ENCODE results near the gene FBN2. TPM values are rescaled to one million over a fixed set of nuclear protein-coding genes. Genes with fewer than 3 reads are reported as not detected.
"Not testable (repeated sequence)": the region's sequence is repeated elsewhere in the genome, so short reads cannot be mapped to it uniquely, and the experiment has no call there.

Gene FBN2
- total RNA-seq, 1 donor from 2014 or later: 244 TPM

DNA sequence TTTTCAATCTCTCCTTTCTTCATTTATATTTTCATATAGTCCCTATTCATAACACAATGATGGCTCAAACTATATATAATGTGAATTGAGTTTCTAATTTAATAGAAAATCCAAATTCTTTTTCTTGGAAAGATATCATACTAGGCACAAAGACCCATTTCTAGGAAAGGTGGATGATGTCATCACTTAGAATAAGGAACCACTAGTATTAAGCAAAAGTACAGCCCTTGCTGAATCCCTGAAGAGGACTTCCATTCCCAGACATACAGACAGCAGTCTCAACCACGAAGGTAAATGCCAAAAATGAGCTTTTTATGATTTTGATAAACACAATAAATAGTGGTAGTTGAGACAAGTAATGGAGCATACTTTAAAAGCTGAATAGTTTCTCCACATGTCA lies 210.0 kb downstream of the FBN2 start:
- no peak overlapping the region for H3K4me3 Mint-ChIP-seq
- H3K27ac Mint-ChIP-seq: peak overlapping the region; percentile 64
- peaks cover 43% of the 10 kb centered on the region for H3K9me3 Mint-ChIP-seq
- DNase-seq (ENCODE audit: low spot score in 2 of 2, unreplicated experiment in 2 of 2): no peak
- TF ChIP-seq, protein P1, sequence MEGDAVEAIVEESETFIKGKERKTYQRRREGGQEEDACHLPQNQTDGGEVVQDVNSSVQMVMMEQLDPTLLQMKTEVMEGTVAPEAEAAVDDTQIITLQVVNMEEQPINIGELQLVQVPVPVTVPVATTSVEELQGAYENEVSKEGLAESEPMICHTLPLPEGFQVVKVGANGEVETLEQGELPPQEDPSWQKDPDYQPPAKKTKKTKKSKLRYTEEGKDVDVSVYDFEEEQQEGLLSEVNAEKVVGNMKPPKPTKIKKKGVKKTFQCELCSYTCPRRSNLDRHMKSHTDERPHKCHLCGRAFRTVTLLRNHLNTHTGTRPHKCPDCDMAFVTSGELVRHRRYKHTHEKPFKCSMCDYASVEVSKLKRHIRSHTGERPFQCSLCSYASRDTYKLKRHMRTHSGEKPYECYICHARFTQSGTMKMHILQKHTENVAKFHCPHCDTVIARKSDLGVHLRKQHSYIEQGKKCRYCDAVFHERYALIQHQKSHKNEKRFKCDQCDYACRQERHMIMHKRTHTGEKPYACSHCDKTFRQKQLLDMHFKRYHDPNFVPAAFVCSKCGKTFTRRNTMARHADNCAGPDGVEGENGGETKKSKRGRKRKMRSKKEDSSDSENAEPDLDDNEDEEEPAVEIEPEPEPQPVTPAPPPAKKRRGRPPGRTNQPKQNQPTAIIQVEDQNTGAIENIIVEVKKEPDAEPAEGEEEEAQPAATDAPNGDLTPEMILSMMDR (IDR thresholded peaks at IDR 0.05; ENCODE audit: unreplicated experiment): no peak
- peaks cover 75% of the 10 kb centered on the region for H3K36me3 Mint-ChIP-seq
- H3K27me3 Mint-ChIP-seq (ENCODE audit: low read depth): no peaks in the 10 kb centered on the region
- H3K4me1 Mint-ChIP-seq: peaks cover 17% of the 10 kb centered on the region

DNA sequence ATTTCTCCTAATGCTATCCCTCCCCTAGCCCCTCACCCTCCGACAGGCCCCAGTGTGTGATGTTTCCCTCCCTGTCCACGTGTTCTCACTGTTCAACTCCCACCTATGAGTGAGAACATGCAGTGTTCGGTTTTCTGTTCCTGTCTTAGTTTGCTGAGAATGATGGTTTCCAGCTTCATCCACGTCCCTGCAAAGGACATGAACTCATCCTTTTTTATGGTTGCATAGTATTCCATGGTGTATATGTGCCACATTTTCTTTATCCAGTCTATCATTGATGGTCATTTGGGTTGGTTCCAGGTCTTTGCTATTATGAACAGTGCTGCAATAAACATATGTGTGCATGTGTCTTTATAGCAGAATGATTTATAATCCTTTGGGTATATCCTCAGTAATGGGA lies 216.6 kb downstream of the FBN2 start:
- H3K27ac Mint-ChIP-seq, H3K4me3 Mint-ChIP-seq: not testable (repeated sequence)
- H3K36me3 Mint-ChIP-seq: peaks cover 44% of the 10 kb centered on the region

DNA sequence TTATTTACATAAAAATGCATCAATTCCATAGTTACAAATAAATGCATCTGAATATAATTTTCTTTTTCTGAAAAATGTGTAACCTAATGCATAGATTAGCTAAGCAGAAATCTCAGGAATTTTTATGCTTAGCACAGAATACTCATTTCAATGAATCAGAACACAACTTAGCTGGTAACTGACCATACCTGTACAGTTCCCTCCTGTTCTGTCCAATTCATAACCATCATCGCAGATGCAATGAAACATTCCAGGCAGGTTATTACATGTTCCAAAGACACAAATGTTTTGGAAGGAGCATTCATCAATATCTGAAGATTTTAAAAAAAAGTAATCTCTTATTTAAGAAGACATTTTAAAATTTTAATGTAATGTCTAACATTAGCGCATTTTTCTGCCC lies 219.4 kb downstream of the FBN2 start:
- H3K4me3 Mint-ChIP-seq: no peak overlapping the region
- DNase-seq (ENCODE audit: low spot score in 2 of 2, unreplicated experiment in 2 of 2): no peak
- H3K27ac Mint-ChIP-seq: peak overlapping the region; percentile 10
- no peaks in the 10 kb centered on the region for H3K27me3 Mint-ChIP-seq (ENCODE audit: low read depth)
- H3K4me1 Mint-ChIP-seq: peaks cover 3% of the 10 kb centered on the region
- H3K36me3 Mint-ChIP-seq: peaks cover 27% of the 10 kb centered on the region
- peaks cover 20% of the 10 kb centered on the region for H3K9me3 Mint-ChIP-seq
- TF ChIP-seq, protein P1 (IDR thresholded peaks at IDR 0.05; ENCODE audit: unreplicated experiment): no peak

More for the DNA sequence above, 216.6 kb downstream of the FBN2 start:
- H3K9me3 Mint-ChIP-seq: peaks cover 40% of the 10 kb centered on the region
- H3K4me1 Mint-ChIP-seq; DNase-seq (ENCODE audit: low spot score in 2 of 2, unreplicated experiment in 2 of 2); H3K27me3 Mint-ChIP-seq (ENCODE audit: low read depth): not testable (repeated sequence)

DNA sequence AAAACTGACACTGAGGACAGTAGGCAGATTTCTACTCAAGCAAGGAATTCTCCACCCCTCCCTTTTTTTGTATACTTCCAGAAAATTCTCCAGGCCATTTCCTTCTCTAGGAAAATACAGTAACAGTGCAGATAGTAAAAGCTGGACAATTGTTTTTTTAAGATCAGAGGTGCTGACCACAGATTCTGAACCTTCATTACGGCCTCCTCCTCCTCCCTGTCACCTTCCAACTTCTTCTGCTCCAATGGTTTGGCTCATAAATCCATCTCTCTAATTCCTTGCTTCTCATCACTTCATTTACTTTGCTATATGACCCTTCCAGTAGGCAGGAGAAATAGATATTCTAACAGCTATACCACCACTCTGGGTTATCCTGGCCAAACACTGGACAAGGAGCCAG lies 220.6 kb downstream of the FBN2 start:
- Mint-ChIP-seq H3K27me3 (ENCODE audit: low read depth) (no peaks in the 10 kb centered on the region), H3K4me1 (peaks cover 3% of the 10 kb centered on the region), H3K36me3 (peaks cover 16% of the 10 kb centered on the region), H3K9me3 (peaks cover 8% of the 10 kb centered on the region), H3K4me3 (no peak overlapping the region), H3K27ac (no peak overlapping the region)
- TF ChIP-seq, protein P1 (IDR thresholded peaks at IDR 0.05; ENCODE audit: unreplicated experiment): no peak
- DNase-seq (ENCODE audit: low spot score in 2 of 2, unreplicated experiment in 2 of 2): no peak

DNA sequence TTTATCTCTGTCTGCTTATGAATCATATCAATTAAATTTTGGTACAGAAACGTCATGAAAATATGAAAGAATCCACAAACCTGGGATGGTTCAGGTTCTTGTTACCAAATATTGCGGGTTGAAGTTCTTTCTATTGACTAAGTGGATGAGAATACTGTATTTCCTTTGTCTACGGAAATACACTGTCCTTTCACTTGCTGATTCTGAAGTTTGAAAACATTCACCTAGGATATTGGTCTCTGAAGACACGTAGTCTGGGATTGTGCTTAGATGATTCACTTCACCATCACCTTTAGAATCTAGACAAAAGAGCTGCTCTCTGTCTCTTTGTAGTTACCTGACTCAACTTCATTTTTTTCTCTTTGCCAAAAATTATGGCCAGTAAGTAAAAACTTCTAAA lies 222.4 kb downstream of the FBN2 start:
- Mint-ChIP-seq H3K4me3 (no peak overlapping the region), H3K4me1 (peaks cover 3% of the 10 kb centered on the region), H3K27ac (no peak overlapping the region), H3K36me3 (peaks cover 15% of the 10 kb centered on the region), H3K27me3 (ENCODE audit: low read depth) (no peaks in the 10 kb centered on the region), H3K9me3 (no peaks in the 10 kb centered on the region)
- DNase-seq (ENCODE audit: low spot score in 2 of 2, unreplicated experiment in 2 of 2): no peak
- TF ChIP-seq, protein P1 (IDR thresholded peaks at IDR 0.05; ENCODE audit: unreplicated experiment): no peak

DNA sequence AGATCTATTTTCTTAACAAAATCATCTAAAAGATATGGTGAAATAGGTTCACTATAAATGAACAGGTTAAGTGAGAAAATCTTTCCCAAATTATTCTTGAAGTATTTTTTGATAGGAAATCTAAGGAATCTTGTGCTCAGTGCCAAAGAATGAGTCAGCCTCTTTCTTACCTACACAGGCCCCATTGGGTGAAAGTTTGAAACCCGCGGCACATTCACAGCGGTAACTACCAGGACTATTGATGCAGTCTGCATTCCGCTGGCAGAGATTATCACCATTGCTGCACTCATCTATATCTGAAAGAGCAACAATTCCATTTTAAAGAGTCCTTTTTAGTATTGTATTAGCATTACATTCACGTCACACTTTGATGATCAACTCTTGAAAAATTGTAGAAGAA lies 232.7 kb downstream of the FBN2 start:
- Mint-ChIP-seq H3K36me3 (peaks cover 37% of the 10 kb centered on the region), H3K27me3 (ENCODE audit: low read depth) (no peaks in the 10 kb centered on the region), H3K4me1 (peaks cover 6% of the 10 kb centered on the region), H3K27ac (no peak overlapping the region), H3K4me3 (no peak overlapping the region), H3K9me3 (no peaks in the 10 kb centered on the region)
- TF ChIP-seq, protein P1 (IDR thresholded peaks at IDR 0.05; ENCODE audit: unreplicated experiment): no peak
- DNase-seq (ENCODE audit: low spot score in 2 of 2, unreplicated experiment in 2 of 2): no peak
